GM08714 (cell line): ENCODE data around the gene TLR8.

Source experiments
- H3K4me3 ChIP-seq: fragments of 200-500 bp; sonication (Bioruptor generic); 2 replicates; pipeline ENCODE4 v1.5.1; 2014; ENCODE audit warnings: mild to moderate bottlenecking, low read length, inconsistent platforms
- ZNF274 ChIP-seq: IDR thresholded peaks from 2 replicates; pipeline ENCODE4 v1.6.1; 2012; ENCODE audit warnings: mild to moderate bottlenecking, low read depth, low read length

TLR8 gene

GRCh38 chrX:12906046-12906761, at the start of gene TLR8:
Gene TLR8, plus strand, starts transcription at chrX:12906620. Its CDS starts 87 bp downstream, at chrX:12906707.
- TF ChIP-seq ZNF274 = no peak

GRCh38 chrX:12865359-12865758, 41.1 kb upstream of the TLR8 start:
- H3K4me3 ChIP-seq = no peak overlapping the region
- TF ChIP-seq ZNF274 = no peak

More at GRCh38 chrX:12906046-12906761, at the start of gene TLR8:
- no peak within 1 kb of the TSS for H3K4me3 ChIP-seq

GRCh38 chrX:12866451-12867377, 39.7 kb upstream of the TLR8 start, which contains the start of gene TLR7:
Gene TLR7, plus strand, starts transcription at chrX:12867072. Its CDS starts 507 bp downstream, at chrX:12867579.
- peak within 1 kb of the TSS; percentile 71 for H3K4me3 ChIP-seq
- no peak for TF ChIP-seq ZNF274

- no peak for TF ChIP-seq ZNF274
- H3K4me3 ChIP-seq = peak overlapping the region; percentile 71
Measured at GRCh38 chrX:12867685-12868084, 38.7 kb upstream of the TLR8 start.

GRCh38 chrX:12868747-12869146, 37.7 kb upstream of the TLR8 start:
- no peak for TF ChIP-seq ZNF274
- H3K4me3 ChIP-seq = peak overlapping the region; percentile 63; the same call in 1 of the 2 replicates

GRCh38 chrX:12871257-12871656, 35.2 kb upstream of the TLR8 start:
- peak overlapping the region; percentile 10 for H3K4me3 ChIP-seq
- TF ChIP-seq ZNF274 = no peak

GRCh38 chrX:12872741-12873140, 33.7 kb upstream of the TLR8 start:
- no peak for TF ChIP-seq ZNF274
- H3K4me3 ChIP-seq = no peak overlapping the region

GRCh38 chrX:12874581-12874980, 31.8 kb upstream of the TLR8 start:
- no peak overlapping the region for H3K4me3 ChIP-seq
- TF ChIP-seq ZNF274 = no peak

- no peak overlapping the region for H3K4me3 ChIP-seq
- TF ChIP-seq ZNF274 = no peak
Measured at GRCh38 chrX:12877386-12877785, 29.0 kb upstream of the TLR8 start.

- TF ChIP-seq ZNF274 = no peak
- H3K4me3 ChIP-seq = no peak overlapping the region
Measured at GRCh38 chrX:12878536-12878935, 27.9 kb upstream of the TLR8 start.

- H3K4me3 ChIP-seq = no peak overlapping the region
- no peak for TF ChIP-seq ZNF274
Measured at GRCh38 chrX:12881914-12882313, 24.5 kb upstream of the TLR8 start.

GRCh38 chrX:12885508-12885907, 20.9 kb upstream of the TLR8 start:
- no peak overlapping the region for H3K4me3 ChIP-seq
- TF ChIP-seq ZNF274 = no peak

GRCh38 chrX:12886545-12886944, 19.9 kb upstream of the TLR8 start:
- no peak for TF ChIP-seq ZNF274
- no peak overlapping the region for H3K4me3 ChIP-seq

- TF ChIP-seq ZNF274 = no peak
- H3K4me3 ChIP-seq = no peak overlapping the region
Measured at GRCh38 chrX:12887141-12887540, 19.3 kb upstream of the TLR8 start.

GRCh38 chrX:12887767-12888166, 18.7 kb upstream of the TLR8 start:
- TF ChIP-seq ZNF274 = no peak
- no peak overlapping the region for H3K4me3 ChIP-seq

GRCh38 chrX:12890467-12890866, 16.0 kb upstream of the TLR8 start:
- no peak for TF ChIP-seq ZNF274
- H3K4me3 ChIP-seq = no peak overlapping the region; the same call in 1 of the 2 replicates
